Heart left ventricle (tissue), 16 donors: ENCODE results near the gene SSTR4. TPM values are rescaled to one million over a fixed set of nuclear protein-coding genes. Genes with fewer than 3 reads are reported as not detected.

ENCODE experiments used
- ATAC-seq, 4 donors: fragments of 200-7000 bp; cut with Tn5 transposase; one replicate each; pipeline ENCODE4 v1.9.1; 2020 to 2022; ENCODE audit warnings: moderate library complexity in 4 of 4, mild to moderate bottlenecking in 3 of 4, moderate number of reproducible peaks in 1 of 4
- DNase-seq, 5 donors: peaks; one replicate each; pipeline ENCODE4 v3.0.0-alpha.2; 2020
- H3K27ac ChIP-seq, 12 donors: fragments of 200-600 bp; sonication (generic) in 4 of 12; one replicate each; pipeline versions ENCODE4 v1.5.0 to v1.8.0; 2016 to 2022; ENCODE audit warnings: mild to moderate bottlenecking in 2 of 12
- H3K27me3 ChIP-seq, 9 donors: fragments of 200-600 bp; sonication (generic) in 2 of 9; one replicate each; pipeline versions ENCODE4 v1.5.1 to v1.8.0; 2016 to 2022; ENCODE audit warnings: mild to moderate bottlenecking in 3 of 9
- H3K36me3 ChIP-seq, 9 donors: fragments of 200-600 bp; sonication (generic) in 2 of 9; one replicate each; pipeline versions ENCODE4 v1.5.0 to v1.8.0; 2018 to 2022; ENCODE audit warnings: mild to moderate bottlenecking in 2 of 9
- H3K4me1 ChIP-seq, 12 donors: fragments of 200-600 bp; sonication (generic) in 4 of 12; one replicate each; pipeline versions ENCODE4 v1.5.0 to v1.8.0; 2016 to 2022; ENCODE audit warnings: mild to moderate bottlenecking in 3 of 12
- H3K4me3 ChIP-seq, 12 donors: fragments of 200-600 bp; sonication (generic) in 4 of 12; one replicate each; pipeline versions ENCODE4 v1.5.0 to v1.8.0; 2017 to 2022; ENCODE audit warnings: mild to moderate bottlenecking in 9 of 12, moderate library complexity in 4 of 12
- H3K9me3 ChIP-seq, 12 donors: fragments of 200-600 bp; sonication (generic) in 4 of 12; one replicate each; pipeline versions ENCODE4 v1.5.0 to v1.8.0; 2016 to 2022; ENCODE audit warnings: mild to moderate bottlenecking in 1 of 12
- POLR2A ChIP-seq, 2 donors: fragments of 450-650 bp; IDR thresholded peaks; one replicate each; pipeline ENCODE4 v1.6.1; 2017; ENCODE audit warnings: antibody characterized with exemption in 2 of 2, mild to moderate bottlenecking in 2 of 2, moderate library complexity in 2 of 2
- WGBS, 4 donors: extraction: QIAGEN DNeasy Blood & Tissue Kit in 2 of 4; methylation state at CpG; one replicate each; pipeline versions ENCODE4 v1.1.5 to v1.1.7; 2013 to 2018; 5-methylcytosine and 5-hydroxymethylcytosine counted together
- intact Hi-C, 10 donors: fragments of 100-400 bp; cut with DNase I; formaldehyde crosslinking; loops; one replicate each; pipeline versions ENCODE4 v1.11.1 to v1.14.2; 2022
- polyA plus RNA-seq, 2 donors: library from polyadenylated mRNA; stranded (reverse); fragments of 200-250 nt; gene quantifications; one replicate each; pipeline ENCODE4 v1.2.3, GENCODE V29; 2013
- total RNA-seq, 9 donors: library from RNA; depleted of rRNA in 2 of 9; stranded (reverse); fragments of >200 nt in 2 of 9; fragmentation: NEBNext Ultra II Directional in 3 of 9; extraction: Animal tissue kit (Norgen Biotek cat#: 25700) in 3 of 9; gene quantifications; one replicate each; pipeline versions ENCODE4 v1.1.0 to v1.2.4, GENCODE V29; 2016 to 2023
- TF ChIP-seq, protein P1 (sequence below), 12 donors: fragments of 200-600 bp; sonication (generic) in 4 of 12; IDR thresholded peaks; one replicate each; pipeline versions ENCODE4 v1.5.0 to v1.8.0; 2018 to 2022; ENCODE audit warnings: antibody characterized with exemption in 12 of 12, mild to moderate bottlenecking in 5 of 12
- donor health status: ischemic (EF 13 %, LVEDD 7.1; RV severe dilation, severe dysfunction).
- donor health status: healthy with polysubstance abuse.
- donor health status: DM: no; HTN: yes; CAD: no.
- donor health status: DM: no; HTN: no; CAD: no.
- donor health status: ischemic (EF 25% LVEDD 6.9; RV normal size, moderate dysfunction).
- donor health status: ischemic (EF 25% LVEDD 5.7; RV mildly dilated, moderate dysfunction).
- donor health status: healthy.
- donor health status: DM: yes; HTN: yes; CAD: no.
- donor health status: ischemic (EF 35%, LVEDD 5.7; RV mildly dilated, moderate dysfunction).
- donor health status: nonischemic (EF 11% LVEDD 7.7; RV severe dilation, severe dysfunction).
- donor health status: DM: yes; HTN: yes; CAD: no.
- donor health status: PGD.
- donor health status: ischemic (EF 29% LVEDD 5.4; RV normal size, mild dysfunction).
- donor health status: nonischemic (EF 23%, LVEDD 6.1; RV moderate dilation, normal function).

The SSTR4 gene
- total and polyA plus RNA-seq, 11 donors = 0.28 TPM; not detected in 10

DNA sequence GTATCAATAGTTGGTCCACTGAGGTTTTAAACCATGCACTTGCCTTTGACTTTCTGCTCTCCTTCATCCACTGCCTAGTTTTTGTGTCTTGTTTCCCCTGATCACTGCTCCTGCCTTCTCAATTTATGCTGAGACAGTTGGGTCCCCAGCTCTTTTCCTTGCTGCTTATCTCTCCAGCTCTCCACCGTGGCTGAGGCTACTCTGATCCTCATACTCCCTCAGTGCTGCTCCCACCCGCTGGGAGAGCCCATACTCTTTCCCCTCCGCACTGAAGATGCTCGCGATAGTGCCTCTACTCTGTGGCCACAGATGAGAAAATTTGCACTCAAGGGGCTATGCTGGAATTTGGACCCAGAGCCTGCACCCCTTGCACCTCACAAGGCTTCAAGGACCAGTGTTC lies 17.8 kb downstream of the SSTR4 start:
- intact Hi-C loops = loop anchor here in 9 of 10 donors (5.0 to 10.0 kb wide), 9 partner anchors 79 to 361 kb away; no protein-coding TSS in a partner anchor
- H3K4me3 ChIP-seq = no peak overlapping the region
- H3K27ac ChIP-seq = no peak overlapping the region
- H3K9me3 ChIP-seq = peaks cover 0 to 11% (median 0%) of the 10 kb centered on the region in 12 donors
- WGBS, 4 donors = 86 to 90% (median 87%) methylated on average over 5 of the region's 5 CpGs
- peaks cover 0 to 37% (median 16%) of the 10 kb centered on the region in 12 donors for H3K4me1 ChIP-seq
- TF ChIP-seq, protein P1, sequence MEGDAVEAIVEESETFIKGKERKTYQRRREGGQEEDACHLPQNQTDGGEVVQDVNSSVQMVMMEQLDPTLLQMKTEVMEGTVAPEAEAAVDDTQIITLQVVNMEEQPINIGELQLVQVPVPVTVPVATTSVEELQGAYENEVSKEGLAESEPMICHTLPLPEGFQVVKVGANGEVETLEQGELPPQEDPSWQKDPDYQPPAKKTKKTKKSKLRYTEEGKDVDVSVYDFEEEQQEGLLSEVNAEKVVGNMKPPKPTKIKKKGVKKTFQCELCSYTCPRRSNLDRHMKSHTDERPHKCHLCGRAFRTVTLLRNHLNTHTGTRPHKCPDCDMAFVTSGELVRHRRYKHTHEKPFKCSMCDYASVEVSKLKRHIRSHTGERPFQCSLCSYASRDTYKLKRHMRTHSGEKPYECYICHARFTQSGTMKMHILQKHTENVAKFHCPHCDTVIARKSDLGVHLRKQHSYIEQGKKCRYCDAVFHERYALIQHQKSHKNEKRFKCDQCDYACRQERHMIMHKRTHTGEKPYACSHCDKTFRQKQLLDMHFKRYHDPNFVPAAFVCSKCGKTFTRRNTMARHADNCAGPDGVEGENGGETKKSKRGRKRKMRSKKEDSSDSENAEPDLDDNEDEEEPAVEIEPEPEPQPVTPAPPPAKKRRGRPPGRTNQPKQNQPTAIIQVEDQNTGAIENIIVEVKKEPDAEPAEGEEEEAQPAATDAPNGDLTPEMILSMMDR (IDR thresholded peaks at IDR 0.05) = no peak
- no peak for TF ChIP-seq POLR2A (IDR thresholded peaks at IDR 0.05)
- ATAC-seq (no peak), DNase-seq (no peak)
- no peaks in the 10 kb centered on the region for H3K36me3 ChIP-seq
- H3K27me3 ChIP-seq = peaks cover 0 to 37% (median 4%) of the 10 kb centered on the region in 9 donors

DNA sequence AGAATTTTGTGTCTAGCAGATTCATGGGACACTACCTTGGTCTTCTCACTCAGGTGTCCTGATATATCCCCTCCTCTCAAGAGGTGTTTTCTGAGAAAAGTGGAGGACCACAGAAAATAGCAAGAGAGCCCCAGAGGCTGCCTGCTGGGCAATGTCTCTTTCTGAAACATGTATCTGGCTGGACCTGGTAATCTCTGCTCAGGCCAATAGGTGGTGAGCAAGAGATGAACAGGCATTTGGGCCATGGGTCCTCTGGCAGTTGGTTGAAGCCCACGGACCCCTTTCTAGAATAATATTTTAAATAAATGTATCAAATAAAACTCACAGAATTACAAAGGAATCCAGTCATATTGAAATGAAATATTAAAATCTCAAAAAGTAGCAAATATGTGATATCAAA lies 23.1 kb downstream of the SSTR4 start:
- intact Hi-C loops = loop anchor here in 7 of 10 donors (10.0 kb wide), 3 partner anchors 147 to 287 kb away; no protein-coding TSS in a partner anchor
- 73 to 75% (median 74%) methylated on average over 1 of the region's 1 CpG for WGBS, 4 donors
- peaks cover 0 to 11% (median 0%) of the 10 kb centered on the region in 12 donors for H3K9me3 ChIP-seq
- no peaks in the 10 kb centered on the region for H3K27me3 ChIP-seq
- no peak for DNase-seq
- peaks cover 10 to 40% (median 30%) of the 10 kb centered on the region in 12 donors for H3K4me1 ChIP-seq
- ATAC-seq = no peak
- H3K27ac ChIP-seq = no peak overlapping the region
- no peak overlapping the region for H3K4me3 ChIP-seq
- TF ChIP-seq, protein P1 (IDR thresholded peaks at IDR 0.05) = peak in 1 of 12 donors; percentile 7
- TF ChIP-seq POLR2A (IDR thresholded peaks at IDR 0.05) = no peak
- no peaks in the 10 kb centered on the region for H3K36me3 ChIP-seq

DNA sequence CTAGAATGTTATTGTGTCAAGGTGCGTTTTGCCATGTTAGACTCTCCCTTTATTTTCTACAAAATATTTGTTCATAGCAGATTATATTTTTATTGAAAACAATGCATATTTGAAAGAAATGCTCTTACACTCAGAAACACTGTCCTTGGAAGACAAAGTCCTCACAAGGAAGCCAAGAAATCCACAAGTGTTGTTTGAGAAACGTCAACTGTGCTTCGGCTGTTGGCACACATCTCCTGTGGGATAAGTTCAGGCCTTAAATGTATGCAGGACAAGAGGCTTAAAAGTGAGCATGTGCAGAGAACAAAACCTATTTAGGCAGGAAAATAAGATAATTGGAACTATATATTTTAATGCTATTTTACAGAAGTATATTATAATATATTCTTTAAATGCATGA lies 23.9 kb downstream of the SSTR4 start:
- intact Hi-C loops = loop anchor here in 7 of 10 donors (10.0 kb wide), 3 partner anchors 146 to 286 kb away; no protein-coding TSS in a partner anchor
- H3K27ac ChIP-seq = no peak overlapping the region
- WGBS, 4 donors = 87 to 91% (median 90%) methylated on average over 3 of the region's 3 CpGs
- TF ChIP-seq, protein P1 (IDR thresholded peaks at IDR 0.05) = no peak
- TF ChIP-seq POLR2A (IDR thresholded peaks at IDR 0.05) = no peak
- ATAC-seq (no peak), DNase-seq (no peak)
- no peak overlapping the region for H3K4me3 ChIP-seq
- H3K4me1 ChIP-seq = peaks cover 10 to 47% (median 36%) of the 10 kb centered on the region in 12 donors
- no peaks in the 10 kb centered on the region for H3K36me3 ChIP-seq
- H3K9me3 ChIP-seq = peaks cover 0 to 11% (median 0%) of the 10 kb centered on the region in 12 donors
- H3K27me3 ChIP-seq = no peaks in the 10 kb centered on the region

DNA sequence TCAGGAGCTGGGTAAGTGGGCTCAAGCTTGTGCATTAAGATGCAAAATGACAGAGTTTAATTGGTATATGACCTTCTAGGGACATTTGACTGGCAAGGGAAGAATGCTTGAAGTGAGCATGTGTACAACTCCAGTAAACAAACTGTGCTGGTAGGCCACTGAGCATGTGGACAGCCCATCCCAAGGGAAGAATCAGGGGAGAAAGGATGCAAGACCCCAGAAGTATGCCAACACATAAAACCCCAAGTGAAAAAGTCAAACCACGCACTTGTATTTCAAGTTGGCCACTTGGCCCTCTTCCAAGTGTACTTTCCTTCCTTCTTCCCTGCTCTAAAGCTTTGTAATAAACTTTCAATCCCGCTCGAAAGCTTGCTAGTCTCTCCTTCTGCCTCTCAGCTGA lies 24.7 kb downstream of the SSTR4 start:
- ATAC-seq = no peak
- intact Hi-C loops = loop anchor here in 7 of 10 donors (10.0 kb wide), 3 partner anchors 145 to 285 kb away; no protein-coding TSS in a partner anchor
- no peaks in the 10 kb centered on the region for H3K36me3 ChIP-seq
- no peak overlapping the region for H3K27ac ChIP-seq
- no peak for TF ChIP-seq POLR2A (IDR thresholded peaks at IDR 0.05)
- TF ChIP-seq, protein P1 (IDR thresholded peaks at IDR 0.05) = no peak
- DNase-seq = no peak
- peaks cover 10 to 51% (median 36%) of the 10 kb centered on the region in 12 donors for H3K4me1 ChIP-seq
- no peaks in the 10 kb centered on the region for H3K27me3 ChIP-seq
- 49 to 54% (median 51%) methylated on average over 3 of the region's 3 CpGs for WGBS, 4 donors
- no peak overlapping the region for H3K4me3 ChIP-seq
- peaks cover 0 to 11% (median 0%) of the 10 kb centered on the region in 12 donors for H3K9me3 ChIP-seq
